Activated CD8-positive, alpha-beta memory T cell treated with anti-CD3 and anti-CD28 coated beads, Interleukin-2, amount 50 U/mL, for 4 hours (primary cell): ENCODE results near the gene YBX1.
"Not testable (repeated sequence)": the region's sequence is repeated elsewhere in the genome, so short reads cannot be mapped to it uniquely, and the experiment has no call there.

Experiments used
- DNase-seq: peaks from one replicate; pipeline ENCODE4 v3.0.0-alpha.2; 2020

Gene YBX1

GRCh38 chr1:42690477-42691156 is 8.4 kb downstream of the YBX1 start:
- DNase-seq = no peak

GRCh38 chr1:42691157-42691498 is 8.9 kb downstream of the YBX1 start:
- no peak for DNase-seq

DNA sequence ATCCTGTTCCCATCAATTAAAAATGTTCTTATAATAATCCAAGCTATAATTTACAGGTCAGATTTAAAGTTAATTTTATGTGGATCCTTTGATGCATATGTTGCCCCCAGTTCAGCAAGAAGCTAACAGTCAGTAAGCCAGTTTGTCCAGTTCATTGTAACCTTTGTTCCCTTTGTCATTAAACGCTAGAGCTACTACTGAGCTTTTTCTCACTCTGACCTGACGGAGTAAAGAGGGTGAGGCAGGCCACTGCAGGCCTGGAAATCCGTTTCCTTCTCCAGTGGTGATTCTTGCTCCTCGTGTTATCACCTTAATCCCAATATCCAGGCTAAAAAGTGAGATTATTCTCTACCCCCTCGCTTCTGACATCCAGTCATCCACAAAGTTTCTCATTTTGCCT is 10.2 kb downstream of the YBX1 start:
- no peak for DNase-seq

DNA sequence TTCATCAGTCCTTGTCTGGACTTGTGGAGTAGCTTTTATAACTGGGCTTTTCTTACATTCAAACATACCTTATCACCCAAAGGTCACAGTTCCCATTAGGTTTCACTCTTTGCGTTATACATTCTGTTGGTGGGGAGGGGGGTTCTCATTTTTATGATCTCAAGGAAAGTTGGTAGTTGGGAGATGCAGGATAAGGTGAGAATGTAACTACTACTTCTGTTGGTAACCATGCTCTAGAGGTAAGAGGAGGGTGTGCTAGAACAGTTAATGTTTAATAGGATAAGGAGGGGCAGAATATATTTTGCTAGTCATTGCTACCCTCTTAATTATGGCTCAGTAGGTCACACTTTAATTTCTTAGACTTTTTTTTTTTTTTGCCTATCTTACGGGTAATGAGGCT is 10.7 kb downstream of the YBX1 start:
- no peak for DNase-seq

DNA sequence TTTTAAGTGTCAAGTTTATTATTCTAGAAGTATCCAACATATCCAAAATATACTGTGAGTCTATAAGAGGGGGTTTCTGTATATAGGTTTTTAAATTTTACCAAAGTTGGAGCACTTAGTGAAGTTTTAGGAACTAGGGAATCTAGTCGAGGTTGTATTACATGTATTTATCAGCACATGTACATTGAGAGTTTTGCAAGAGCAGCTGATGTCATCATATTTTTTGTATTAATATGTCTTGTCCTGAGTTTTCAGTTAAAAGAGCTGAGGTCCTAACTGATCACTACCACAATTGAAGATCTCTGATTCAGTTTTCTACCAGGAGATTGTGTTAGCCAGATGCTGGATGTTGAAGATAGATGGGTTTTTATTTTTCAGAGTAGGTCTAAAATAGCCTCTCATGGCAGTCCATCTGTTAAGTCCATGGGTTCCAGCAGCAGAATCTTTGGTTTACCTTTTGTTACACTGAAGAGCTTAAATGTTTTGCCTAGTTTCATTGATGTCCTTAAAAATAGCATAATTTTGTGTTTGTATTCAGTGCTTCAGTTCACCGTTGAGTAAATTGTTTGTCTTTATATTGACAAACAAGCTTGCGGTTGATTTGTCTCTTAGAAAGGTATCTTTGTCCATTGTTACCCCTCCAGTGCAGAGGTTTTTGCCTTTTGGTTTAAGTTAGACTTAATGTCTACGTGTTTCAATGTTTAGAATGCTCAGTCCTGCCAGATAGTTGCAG is 16.0 kb downstream of the YBX1 start:
- DNase-seq = no peak

DNA sequence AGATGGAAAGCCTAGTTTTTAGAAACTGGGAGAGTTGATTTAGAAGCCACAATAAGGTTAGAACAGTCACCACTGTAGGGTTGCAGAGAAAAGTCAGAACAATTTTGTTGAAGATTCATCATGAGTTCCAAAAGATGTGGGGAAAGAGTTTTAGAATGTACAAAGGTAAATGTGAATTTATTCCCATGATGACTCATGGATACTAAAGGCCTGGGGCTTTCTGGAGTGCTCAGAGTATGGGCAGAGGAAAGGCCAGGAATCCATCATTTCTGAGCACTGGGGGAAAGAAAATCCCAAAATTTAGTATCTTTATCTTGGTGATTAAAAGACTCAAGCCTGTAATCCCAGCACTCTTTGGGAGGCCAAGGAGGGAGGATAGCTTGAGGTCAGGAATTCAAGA is 17.8 kb downstream of the YBX1 start:
- no peak for DNase-seq

GRCh38 chr1:42703888-42704464 is 21.8 kb downstream of the YBX1 start:
- DNase-seq = no peak

DNA sequence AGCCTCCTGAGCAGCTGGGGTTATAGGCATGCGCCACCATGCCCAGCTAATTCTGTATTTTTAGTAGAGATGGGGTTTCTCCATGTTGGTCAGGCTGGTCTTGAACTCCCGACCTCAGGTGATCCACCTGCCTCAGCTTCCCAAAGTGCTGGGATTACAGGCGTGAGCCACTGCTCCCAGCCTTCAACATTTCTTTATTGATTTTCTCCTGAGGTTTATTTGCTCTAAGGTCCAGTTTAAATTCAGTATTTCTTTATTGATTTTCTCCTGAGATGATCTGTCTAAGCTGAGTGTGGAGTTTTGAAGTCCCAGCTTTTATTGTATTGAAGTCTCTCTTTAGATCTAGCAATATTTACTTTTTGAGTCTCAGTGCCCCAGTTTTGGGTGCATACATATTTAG is 30.6 kb downstream of the YBX1 start:
- DNase-seq = not testable (repeated sequence)

DNA sequence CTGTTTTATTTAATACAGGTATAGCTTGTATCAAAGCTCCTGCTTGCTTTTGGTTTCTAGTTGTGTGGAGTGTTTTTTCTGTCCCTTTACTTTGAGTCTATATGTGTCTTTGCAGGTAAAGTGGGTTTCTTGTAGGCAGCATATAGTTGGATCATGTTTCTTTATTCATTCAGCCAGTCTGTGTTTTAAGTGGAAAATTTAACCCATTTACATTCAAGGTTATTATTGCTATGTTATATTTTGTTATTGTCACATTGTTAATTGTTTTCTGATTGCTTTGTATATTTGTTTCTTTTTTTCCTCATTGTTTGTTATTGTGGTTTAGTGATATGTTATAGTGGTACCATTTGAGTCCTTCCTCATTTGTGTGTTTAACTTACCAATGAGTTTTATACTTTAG is 31.1 kb downstream of the YBX1 start:
- no peak for DNase-seq

DNA sequence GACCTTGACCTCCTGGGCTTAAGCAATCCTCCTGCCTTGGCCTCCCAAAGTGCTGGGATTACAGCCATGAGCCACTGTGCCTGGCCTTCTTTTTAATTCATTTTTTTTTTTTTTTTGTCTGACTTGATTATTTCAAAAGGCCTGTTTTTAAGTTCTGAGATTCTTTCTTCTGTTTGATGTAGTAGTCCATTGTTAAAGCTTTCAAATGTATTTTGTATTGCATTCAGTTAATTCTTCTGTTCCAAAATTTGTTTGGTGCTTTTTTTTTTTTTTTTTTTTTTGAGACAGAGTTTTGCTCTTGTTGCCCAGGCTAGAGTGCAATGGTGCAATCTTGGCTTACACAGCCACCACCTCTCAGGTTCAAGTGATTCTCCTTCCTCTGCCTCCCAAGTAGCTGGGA is 32.2 kb downstream of the YBX1 start:
- not testable (repeated sequence) for DNase-seq

GRCh38 chr1:42720868-42721267 is 38.6 kb downstream of the YBX1 start:
- DNase-seq = no peak

DNA sequence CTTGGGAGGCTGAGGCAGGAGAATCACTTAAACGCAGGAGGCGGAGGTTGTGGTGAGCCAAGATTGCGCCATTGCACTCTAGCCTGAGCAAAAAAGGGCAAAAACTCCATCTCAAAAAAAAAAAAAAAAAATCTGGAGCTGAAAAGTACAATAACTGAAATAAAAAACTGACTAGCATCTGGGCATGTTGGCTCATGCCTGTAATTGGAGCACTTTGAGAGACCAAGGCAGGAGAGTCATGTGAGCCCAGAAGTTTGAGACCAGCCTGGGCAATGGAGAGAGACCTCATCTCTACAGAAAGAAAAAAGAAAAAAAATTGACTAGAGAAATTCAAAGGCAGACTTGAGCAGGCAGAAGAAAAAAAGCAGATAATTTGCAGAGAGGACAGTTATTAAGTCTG is 39.7 kb downstream of the YBX1 start:
- no peak for DNase-seq

GRCh38 chr1:42722403-42722802 is 40.2 kb downstream of the YBX1 start:
- not testable (repeated sequence) for DNase-seq

- no peak for DNase-seq
Observed at GRCh38 chr1:42723511-42723910, 41.3 kb downstream of the YBX1 start.

DNA sequence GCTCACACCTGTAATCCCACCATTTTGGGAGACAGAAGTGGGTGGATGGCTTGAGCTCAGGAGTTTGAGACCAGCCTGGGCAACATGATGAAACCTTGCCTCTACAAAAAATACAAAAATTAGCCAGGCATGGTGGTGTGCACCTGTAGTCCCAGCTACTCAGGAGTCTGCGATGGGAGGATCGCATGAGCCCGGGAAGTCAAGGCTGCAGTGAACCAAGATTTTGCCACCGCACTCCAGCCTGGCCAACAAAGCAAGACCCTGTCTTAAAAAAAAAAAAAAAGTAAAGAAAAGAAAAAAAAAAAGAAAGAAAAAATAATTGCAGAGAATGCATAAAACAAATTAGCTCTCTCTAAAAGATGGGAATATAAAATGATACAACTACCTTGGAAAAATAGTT is 43.6 kb downstream of the YBX1 start:
- not testable (repeated sequence) for DNase-seq

- DNase-seq = no peak
Observed at GRCh38 chr1:42730002-42730401, 47.8 kb downstream of the YBX1 start.

- DNase-seq = peak; percentile 57
Observed at GRCh38 chr1:42730988-42731387, 48.8 kb downstream of the YBX1 start.

GRCh38 chr1:42731585-42731984 is 49.4 kb downstream of the YBX1 start:
- DNase-seq = no peak

GRCh38 chr1:42732126-42732680 is 50.0 kb downstream of the YBX1 start:
- DNase-seq = no peak

DNA sequence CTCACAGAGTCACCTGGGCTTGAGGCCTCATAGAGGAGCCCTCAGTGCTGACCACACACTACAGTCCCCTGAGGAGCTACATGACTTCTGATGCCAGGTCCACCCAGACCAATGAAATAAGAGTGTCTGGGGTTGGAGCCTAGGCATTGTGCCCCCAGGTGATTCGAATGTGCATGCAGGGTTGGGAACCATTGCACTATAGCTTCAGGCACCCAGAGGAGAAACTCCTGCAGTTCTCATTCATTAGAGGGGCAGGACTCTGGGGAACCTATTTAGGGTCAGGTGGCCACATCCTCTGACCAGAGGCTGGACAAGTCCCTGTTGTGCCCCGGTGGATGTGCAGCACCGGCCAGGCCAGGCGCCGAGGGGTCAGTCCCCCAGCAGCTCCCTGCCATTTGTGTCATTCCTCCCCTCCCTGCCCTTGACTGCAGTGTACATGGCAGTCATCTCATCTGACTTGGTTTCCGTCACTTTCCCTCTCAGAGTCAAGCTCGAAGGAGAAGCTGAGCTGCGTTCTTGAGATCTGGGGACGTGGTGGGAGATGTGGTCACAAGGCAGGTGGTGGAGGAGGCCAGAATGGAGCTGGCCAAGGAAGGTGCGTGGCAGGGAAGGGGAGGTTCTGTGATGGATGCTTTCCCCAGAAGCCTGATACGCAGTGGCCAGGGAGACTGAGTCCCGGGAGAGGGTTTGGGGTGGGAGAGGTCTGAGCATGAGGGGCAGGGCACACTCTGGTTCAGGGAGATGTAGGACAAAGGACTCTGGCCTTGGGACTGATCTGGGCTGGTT is 51.4 kb downstream of the YBX1 start:
- DNase-seq = no peak

- no peak for DNase-seq
Observed at GRCh38 chr1:42734201-42735035, 52.2 kb downstream of the YBX1 start.

DNA sequence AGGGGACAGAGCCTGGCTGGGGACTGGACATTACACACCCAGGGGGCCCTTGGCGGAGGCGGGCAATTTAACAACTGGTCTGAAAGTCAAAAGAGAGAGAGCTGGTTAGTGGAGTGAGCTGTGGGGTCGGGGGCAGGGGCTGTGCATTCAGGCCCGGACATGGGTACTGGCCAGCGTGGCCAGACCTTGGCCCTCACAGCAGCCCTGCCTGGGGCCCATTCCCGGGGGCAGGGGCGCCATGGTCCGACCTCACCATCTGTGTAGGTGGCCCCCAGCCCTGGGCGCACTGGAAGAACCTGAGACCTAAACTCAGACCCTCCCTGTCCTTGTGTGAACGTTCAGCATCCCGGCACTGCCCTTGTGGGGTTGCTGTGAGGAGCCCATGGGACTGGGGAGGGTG is 52.8 kb downstream of the YBX1 start:
- no peak for DNase-seq
